IPS-15b (cell line): Measurements from ENCODE around the gene PPP2R1B.

Source experiments
- H3K27me3 ChIP-seq: one replicate; pipeline ENCODE4 v1.6.1; 2013; ENCODE audit warnings: low read length; ENCODE audit not compliant: control insufficient read depth, insufficient read depth
- H3K36me3 ChIP-seq: one replicate; pipeline ENCODE4 v1.6.1; 2013; ENCODE audit warnings: low read length; ENCODE audit not compliant: control insufficient read depth, insufficient read depth
- H3K4me1 ChIP-seq: one replicate; pipeline ENCODE4 v1.6.1; 2013; ENCODE audit warnings: mild to moderate bottlenecking, low read length; ENCODE audit not compliant: control insufficient read depth, insufficient read depth
- H3K4me3 ChIP-seq: one replicate; pipeline ENCODE4 v1.5.1; 2013; ENCODE audit warnings: low read depth, low read length
- H3K9ac ChIP-seq: one replicate; pipeline ENCODE4 v1.6.1; 2013; ENCODE audit warnings: low read depth, mild to moderate bottlenecking, low read length
- H3K9me3 ChIP-seq: one replicate; pipeline ENCODE4 v1.6.1; 2013; ENCODE audit warnings: mild to moderate bottlenecking, low read length; ENCODE audit not compliant: control insufficient read depth, insufficient read depth

The PPP2R1B gene

GRCh38 chr11:111739299-111739698, 26.9 kb downstream of the PPP2R1B start:
- Histone ChIP-seq H3K4me3 (no peak overlapping the region), H3K9me3 (no peaks in the 10 kb centered on the region), H3K9ac (no peak overlapping the region), H3K27me3 (no peaks in the 10 kb centered on the region), H3K4me1 (no peaks in the 10 kb centered on the region), H3K36me3 (peaks cover 3% of the 10 kb centered on the region)

DNA sequence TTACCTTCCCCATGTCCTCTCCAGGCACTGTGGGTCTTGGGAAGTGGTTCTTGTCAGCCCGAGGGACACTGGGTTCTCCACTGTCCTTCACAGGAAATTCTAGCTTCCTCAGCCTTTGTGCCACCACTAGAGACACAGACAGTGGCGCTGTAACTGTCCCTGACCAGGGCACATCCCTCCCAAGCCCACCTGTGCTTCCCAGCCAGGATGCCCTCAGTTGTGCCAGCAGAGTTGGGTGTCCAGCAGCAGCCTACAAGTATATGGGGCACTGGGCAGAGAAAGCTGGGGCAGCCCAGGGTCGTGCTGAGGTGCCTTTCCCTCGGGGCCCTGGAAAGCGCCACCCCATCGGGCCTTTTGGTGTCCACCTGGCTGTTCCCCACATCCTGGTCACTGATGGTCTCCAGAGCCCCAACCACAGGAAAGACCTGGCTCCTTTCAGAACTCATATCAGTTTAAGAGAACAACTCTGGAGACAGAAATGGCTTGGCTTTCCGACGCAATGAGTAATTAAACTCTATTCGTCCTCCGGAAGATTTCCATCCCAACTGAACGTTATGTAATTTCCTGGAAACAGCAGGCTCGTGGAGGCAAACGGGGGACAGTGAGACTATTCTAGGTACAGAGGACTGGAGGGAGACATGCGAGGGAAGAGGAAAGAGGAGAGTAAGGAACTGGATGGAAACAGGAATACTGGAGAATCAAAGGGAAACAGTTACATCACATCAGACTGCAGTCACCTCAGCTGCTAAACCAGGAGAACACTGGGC, 28.6 kb downstream of the PPP2R1B start:
- H3K4me1 ChIP-seq, result no peaks in the 10 kb centered on the region
- H3K4me3 ChIP-seq, result no peak overlapping the region
- H3K27me3 ChIP-seq, result no peaks in the 10 kb centered on the region
- H3K36me3 ChIP-seq, result peaks cover 3% of the 10 kb centered on the region
- peak overlapping the region; percentile 9 for H3K9ac ChIP-seq
- no peaks in the 10 kb centered on the region for H3K9me3 ChIP-seq

DNA sequence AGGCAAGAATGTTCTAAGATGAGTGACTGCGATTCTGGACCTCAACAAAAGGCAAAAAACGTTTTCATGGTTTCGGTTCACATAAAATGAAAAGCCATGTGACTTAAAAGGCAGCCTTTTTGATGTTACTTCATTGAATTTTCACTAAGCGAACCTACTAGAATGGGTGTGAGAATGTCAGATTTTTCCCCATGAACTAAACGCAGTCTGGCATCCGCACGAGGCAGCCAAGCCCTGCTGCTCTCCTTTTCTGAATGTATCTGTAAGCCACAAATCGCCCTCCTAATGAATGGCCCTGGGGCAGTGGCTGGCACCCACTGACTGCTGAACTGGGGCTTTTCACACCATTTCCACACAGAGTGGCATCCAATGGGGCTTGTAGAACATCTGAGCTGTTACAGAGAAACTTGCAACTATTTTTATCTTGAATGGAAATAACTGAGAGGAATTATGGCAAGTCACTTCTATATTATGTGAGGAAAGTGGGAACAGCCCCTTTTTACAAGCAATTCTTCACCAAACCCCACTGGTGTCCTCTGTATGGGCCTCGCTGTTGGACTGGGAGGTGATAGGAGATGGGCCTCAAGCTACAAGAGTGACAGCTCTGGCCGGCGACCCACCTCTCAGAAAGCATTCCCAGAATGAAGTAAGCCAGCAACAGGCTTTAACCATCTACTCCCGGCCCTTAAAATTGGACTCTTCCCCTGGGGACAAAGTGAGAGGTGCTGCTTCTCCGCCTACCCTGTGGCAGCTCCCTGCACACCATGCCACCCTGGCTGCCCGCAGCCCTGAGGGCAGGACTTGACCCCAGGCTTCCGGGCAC, 29.4 kb downstream of the PPP2R1B start:
- Histone ChIP-seq H3K9me3 (no peaks in the 10 kb centered on the region), H3K4me3 (no peak overlapping the region), H3K27me3 (no peaks in the 10 kb centered on the region), H3K4me1 (no peaks in the 10 kb centered on the region), H3K9ac (peak overlapping the region; percentile 42), H3K36me3 (peaks cover 3% of the 10 kb centered on the region)

DNA sequence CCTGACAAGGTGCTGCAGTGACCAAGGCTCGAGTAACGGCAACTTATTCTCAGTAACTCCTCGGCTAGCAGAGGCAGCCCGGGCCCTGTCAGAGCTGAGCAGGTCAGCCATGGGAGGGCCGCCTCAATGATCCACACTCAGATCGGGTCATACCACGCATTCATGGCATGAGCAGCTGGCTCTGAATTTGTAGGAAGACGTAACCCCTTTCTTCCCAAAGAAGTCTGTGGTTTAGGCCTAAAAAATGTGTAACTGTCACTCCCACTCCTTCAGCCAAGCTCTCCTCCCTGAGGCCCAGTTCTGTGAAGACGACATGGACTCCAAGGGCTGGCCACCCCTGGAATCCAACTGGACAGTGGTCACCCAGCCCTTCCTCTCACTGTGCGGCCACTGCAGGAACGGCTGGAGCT, 30.0 kb downstream of the PPP2R1B start:
- H3K9ac ChIP-seq, result peak overlapping the region; percentile 42

GRCh38 chr11:111735262-111736116, 30.7 kb downstream of the PPP2R1B start:
- Histone ChIP-seq H3K27me3 (no peaks in the 10 kb centered on the region), H3K36me3 (peaks cover 3% of the 10 kb centered on the region), H3K9ac (no peak overlapping the region), H3K9me3 (no peaks in the 10 kb centered on the region), H3K4me1 (no peaks in the 10 kb centered on the region), H3K4me3 (no peak overlapping the region)

More for the DNA sequence above, 30.0 kb downstream of the PPP2R1B start:
- Histone ChIP-seq H3K4me1 (no peaks in the 10 kb centered on the region), H3K4me3 (no peak overlapping the region), H3K9me3 (no peaks in the 10 kb centered on the region), H3K27me3 (no peaks in the 10 kb centered on the region), H3K36me3 (peaks cover 3% of the 10 kb centered on the region)

GRCh38 chr11:111734954-111735261, 31.3 kb downstream of the PPP2R1B start:
- H3K4me1 ChIP-seq, result no peaks in the 10 kb centered on the region
- H3K27me3 ChIP-seq, result no peaks in the 10 kb centered on the region
- peaks cover 3% of the 10 kb centered on the region for H3K36me3 ChIP-seq
- H3K9me3 ChIP-seq, result no peaks in the 10 kb centered on the region
- no peak overlapping the region for H3K9ac ChIP-seq
- no peak overlapping the region for H3K4me3 ChIP-seq

- Histone ChIP-seq H3K4me3 (no peak overlapping the region), H3K36me3 (peaks cover 3% of the 10 kb centered on the region), H3K9ac (no peak overlapping the region), H3K27me3 (no peaks in the 10 kb centered on the region), H3K9me3 (no peaks in the 10 kb centered on the region), H3K4me1 (no peaks in the 10 kb centered on the region)
These were observed 31.9 kb downstream of the PPP2R1B start for GRCh38 chr11:111734101-111734953.

- Histone ChIP-seq H3K4me1 (no peaks in the 10 kb centered on the region), H3K9ac (no peak overlapping the region), H3K36me3 (peaks cover 3% of the 10 kb centered on the region), H3K27me3 (no peaks in the 10 kb centered on the region), H3K4me3 (no peak overlapping the region), H3K9me3 (no peaks in the 10 kb centered on the region)
These were observed 32.5 kb downstream of the PPP2R1B start for GRCh38 chr11:111733611-111734088.

- Histone ChIP-seq H3K4me1 (no peaks in the 10 kb centered on the region), H3K27me3 (no peaks in the 10 kb centered on the region), H3K4me3 (no peak overlapping the region), H3K36me3 (peaks cover 3% of the 10 kb centered on the region), H3K9me3 (no peaks in the 10 kb centered on the region), H3K9ac (no peak overlapping the region)
These were observed 33.2 kb downstream of the PPP2R1B start for GRCh38 chr11:111733016-111733415.

- H3K4me3 ChIP-seq, result no peak overlapping the region
- no peaks in the 10 kb centered on the region for H3K9me3 ChIP-seq
- H3K4me1 ChIP-seq, result no peaks in the 10 kb centered on the region
- H3K9ac ChIP-seq, result no peak overlapping the region
- no peaks in the 10 kb centered on the region for H3K27me3 ChIP-seq
- H3K36me3 ChIP-seq, result peaks cover 7% of the 10 kb centered on the region
These were observed 34.4 kb downstream of the PPP2R1B start for GRCh38 chr11:111731821-111732220.
